Endothelial cell of umbilical vein (primary cell): ENCODE results near the gene USP6.

Source experiments
- POLR2A ChIP-seq: IDR thresholded peaks from 2 replicates; pipeline ENCODE4 v1.6.1; 2012; ENCODE audit warnings: low read depth, mild to moderate bottlenecking, control low read depth, low read length
- POLR2AphosphoS5 ChIP-seq: IDR thresholded peaks from 2 replicates; pipeline ENCODE4 v1.6.1; 2012; ENCODE audit warnings: low read depth, mild to moderate bottlenecking, control low read depth, low read length, moderate library complexity; ENCODE audit not compliant: insufficient read depth

DNA sequence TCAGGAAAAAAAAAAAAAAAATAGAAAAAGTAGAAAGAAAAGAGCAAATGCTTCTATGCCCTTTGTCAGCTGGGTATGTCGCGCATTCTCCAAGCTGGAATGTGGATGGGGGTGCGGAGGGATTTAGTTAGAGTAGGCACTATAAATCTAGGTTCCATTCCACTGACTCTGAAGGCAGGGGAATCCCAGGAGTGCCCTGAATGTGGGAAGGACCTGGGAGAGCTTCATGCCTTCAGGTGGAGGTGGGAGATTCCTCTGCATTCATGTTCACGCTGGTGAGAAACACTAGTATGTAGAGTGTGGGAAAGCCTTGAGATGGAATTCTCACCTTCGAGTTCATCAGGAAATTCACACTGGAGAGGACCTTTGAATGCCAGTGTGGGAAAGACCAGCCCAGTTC is 16.6 kb upstream of the USP6 start:
- TF ChIP-seq POLR2AphosphoS5, result no peak
- TF ChIP-seq POLR2A, result no peak
